Left cardiac atrium (tissue), 4 donors: ENCODE results near the gene SLC25A43. TPM values are rescaled to one million over a fixed set of nuclear protein-coding genes. Genes with fewer than 3 reads are reported as not detected.
"Not testable (repeated sequence)": the region's sequence is repeated elsewhere in the genome, so short reads cannot be mapped to it uniquely, and the experiment has no call there.

ENCODE experiments used
- ATAC-seq, 2 donors: fragments of 200-7000 bp; cut with Tn5 transposase; one replicate each; pipeline ENCODE4 v1.9.1; 2020; ENCODE audit warnings: mild to moderate bottlenecking in 2 of 2, moderate library complexity in 2 of 2
- DNase-seq: peaks from one replicate; pipeline ENCODE4 v3.0.0-alpha.2; 2020
- intact Hi-C, 2 donors: fragments of 100-400 bp; cut with DNase I; formaldehyde crosslinking; loops; one replicate each; pipeline versions ENCODE4 v1.14.1 to v1.15.1; 2022 to 2023
- total RNA-seq, 2 donors: library from RNA; stranded (reverse); fragmentation: NEBNext Ultra II Directional; extraction: Animal tissue kit (Norgen Biotek cat#: 25700); gene quantifications; one replicate each; pipeline ENCODE4 v1.2.1, GENCODE V29; 2021
- donor health status: DM: no; HTN: yes; CAD: no.
- donor health status: DM: no; HTN: yes; CAD: no; lungs with severe emphysema.
- donor health status: DM: yes; HTN: yes; CAD: no.
- donor health status: Dilated cardiomyopathy.

Gene SLC25A43
- total RNA-seq, 2 donors from 2014 or later, result 4.4 to 8.0 TPM

DNA sequence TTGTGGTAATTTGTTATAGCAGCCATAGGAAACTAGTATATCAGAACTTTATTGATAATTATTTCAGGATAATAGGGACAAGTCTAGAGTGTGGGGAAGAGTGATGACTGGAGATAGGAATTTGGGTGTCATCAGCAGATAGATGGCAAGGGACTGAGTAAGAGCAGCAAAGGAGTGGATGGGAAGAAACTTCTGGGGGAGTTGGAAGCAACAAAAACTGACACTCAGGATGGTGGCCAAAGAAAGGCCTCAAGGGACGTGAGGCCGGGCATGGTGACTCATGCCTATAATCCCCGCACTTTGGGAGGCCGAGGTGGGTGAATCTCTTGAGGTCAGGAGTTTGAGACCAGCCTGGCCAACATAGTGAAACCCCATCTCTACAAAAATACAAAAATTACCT lies 60.0 kb downstream of the SLC25A43 start:
- intact Hi-C loops, result no loop called here
- DNase-seq (no peak), ATAC-seq (no peak)

DNA sequence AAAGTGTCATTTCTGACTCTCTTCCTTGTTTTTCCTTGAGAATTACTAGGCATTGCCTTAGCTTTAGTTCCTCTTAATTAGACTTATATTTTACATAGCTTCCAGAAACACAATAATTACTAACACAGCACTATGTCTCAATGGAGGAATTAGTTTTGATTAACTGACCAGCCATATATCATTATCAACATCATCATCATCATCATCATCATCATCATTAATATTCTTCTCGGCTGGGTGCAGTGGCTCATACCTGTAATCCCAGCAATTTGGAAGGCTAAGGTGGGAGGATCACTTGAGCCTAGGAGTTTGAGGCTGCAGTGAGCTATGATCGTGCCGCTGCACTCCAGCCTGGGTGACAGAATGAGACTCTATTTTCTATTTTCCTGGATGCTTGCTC lies 66.4 kb downstream of the SLC25A43 start:
- no peak for ATAC-seq
- intact Hi-C loops, result loop anchor here in 1 of 2 donors (10.0 kb wide), 1 partner anchor 99 kb away; the partner anchor contains the start of gene STEEP1

DNA sequence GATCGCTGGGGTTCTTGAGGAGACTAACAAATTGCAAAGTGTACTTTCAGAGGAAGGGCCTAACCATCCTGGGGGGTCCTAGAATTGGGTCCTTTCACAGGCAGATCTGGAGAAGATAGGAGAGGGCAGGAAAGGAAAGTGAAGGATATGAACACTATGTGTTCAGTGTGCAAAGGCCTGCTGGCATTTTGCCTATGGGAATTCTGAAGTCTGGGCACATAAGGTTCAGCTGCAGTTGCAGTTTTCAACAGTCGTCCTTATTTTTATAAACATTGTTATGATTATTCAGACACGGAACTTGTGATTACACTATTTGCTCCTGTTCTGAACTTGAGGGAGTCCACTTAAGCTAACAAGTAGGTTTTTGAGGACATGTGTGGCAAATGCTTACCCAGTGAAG lies 67.8 kb downstream of the SLC25A43 start:
- intact Hi-C loops, result loop anchor here in 1 of 2 donors (10.0 kb wide), 1 partner anchor 98 kb away; the partner anchor contains the start of gene STEEP1
- DNase-seq (no peak), ATAC-seq (no peak)

More for the DNA sequence above, 66.4 kb downstream of the SLC25A43 start:
- DNase-seq, result no peak

DNA sequence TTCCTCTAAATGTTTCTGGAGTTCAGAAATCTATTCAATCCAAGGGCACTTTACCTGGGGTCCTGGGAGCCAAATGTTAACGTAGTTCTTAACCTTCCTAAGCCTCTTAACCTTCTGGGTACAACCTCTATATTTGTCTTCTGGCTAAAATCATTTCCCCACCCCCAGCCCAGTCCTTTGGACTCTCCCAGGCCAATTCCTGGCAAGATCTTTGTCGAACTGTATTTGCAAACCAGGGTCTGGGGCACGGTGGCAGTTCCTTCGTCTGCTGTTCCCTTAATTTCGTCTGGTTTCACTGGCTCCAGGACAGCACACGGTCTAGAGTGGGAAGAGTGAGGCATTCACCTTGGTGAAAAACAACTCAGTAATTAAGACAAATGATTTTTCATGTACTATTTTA lies 68.3 kb downstream of the SLC25A43 start:
- ATAC-seq (no peak), DNase-seq (no peak)
- intact Hi-C loops, result loop anchor here in 1 of 2 donors (10.0 kb wide), 1 partner anchor 97 kb away; the partner anchor contains the start of gene STEEP1

DNA sequence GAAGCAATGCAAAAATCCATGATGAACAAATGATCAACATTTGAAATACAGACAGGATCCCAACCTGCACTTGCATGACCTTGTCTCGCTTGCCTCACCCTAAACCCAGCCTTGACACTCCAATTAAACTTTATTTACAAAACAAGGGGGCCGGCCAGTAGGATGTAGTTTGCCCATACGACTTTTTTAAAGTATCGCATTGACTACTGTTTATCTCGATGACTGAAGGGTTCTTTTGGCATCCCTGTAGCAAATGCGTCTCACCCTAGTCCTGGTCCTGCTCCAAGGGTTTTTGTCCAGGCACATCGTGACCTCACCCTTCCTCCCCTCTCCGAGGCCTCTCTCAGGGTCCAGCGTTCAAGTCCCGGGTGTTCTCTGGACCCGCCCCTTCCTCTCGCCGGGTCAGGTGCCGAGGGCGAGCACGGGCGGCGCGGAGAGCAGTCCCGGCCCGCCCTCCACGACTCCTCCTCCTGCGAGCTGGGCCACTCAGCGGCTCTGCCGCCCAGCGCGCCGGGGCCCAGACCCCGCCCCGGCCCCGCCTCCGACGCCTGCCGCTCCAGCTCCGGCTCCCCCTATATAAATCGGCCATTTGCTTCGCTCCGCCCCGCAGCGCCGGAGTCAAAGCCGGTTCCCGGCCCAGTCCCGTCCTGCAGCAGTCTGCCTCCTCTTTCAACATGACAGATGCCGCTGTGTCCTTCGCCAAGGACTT lies 68.9 kb downstream of the SLC25A43 start, which contains the start of gene SLC25A5:
TSS of gene SLC25A5 (plus strand) at position 603 of the 709 bp plus-strand sequence. CDS start at position 675, 72 bp downstream.
- peak; percentile 95 to 98 for ATAC-seq
- intact Hi-C loops, result loop anchor here in 1 of 2 donors (10.0 kb wide), 1 partner anchor 97 kb away; the partner anchor contains the start of gene STEEP1
- DNase-seq, result peak; percentile 85

DNA sequence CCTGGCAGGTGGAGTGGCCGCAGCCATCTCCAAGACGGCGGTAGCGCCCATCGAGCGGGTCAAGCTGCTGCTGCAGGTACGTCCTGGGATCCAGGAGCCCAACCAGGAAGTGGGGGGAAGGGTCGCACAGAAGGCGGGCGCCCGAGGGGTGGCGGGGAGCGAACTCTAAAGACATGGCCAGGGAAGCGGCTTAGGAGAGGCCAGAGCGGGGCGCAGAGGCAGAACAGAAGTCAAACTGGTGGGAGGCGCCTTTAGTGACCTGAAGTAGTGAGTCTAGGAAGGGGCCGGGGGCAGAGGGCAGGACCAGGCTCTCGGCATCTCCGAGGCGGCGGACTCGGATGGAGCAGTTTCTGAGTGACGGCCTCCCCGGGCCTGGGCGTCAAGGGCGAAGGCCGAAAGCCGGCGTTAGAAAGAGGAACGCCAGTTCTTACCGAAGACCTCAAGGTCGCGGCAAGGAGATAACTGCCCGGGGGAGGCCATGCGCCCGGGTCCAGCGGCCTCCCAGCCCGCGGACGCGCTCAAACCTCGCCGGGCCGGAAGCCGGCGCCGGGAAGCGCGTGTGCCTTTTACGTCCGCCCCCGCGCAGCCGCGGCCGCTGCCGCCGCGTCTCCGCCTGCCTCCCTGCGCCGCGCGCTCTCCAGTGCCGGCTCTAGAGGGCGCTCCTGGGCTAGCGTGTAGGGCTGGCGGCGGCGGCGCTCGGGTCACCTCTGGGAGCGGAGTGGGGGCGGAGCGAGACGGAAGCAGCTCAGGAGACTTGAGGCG lies 69.6 kb downstream of the SLC25A43 start:
- ATAC-seq (peak; percentile 86 to 93), DNase-seq (peak; percentile 90)
- intact Hi-C loops, result loop anchor here in 1 of 2 donors (10.0 kb wide), 1 partner anchor 96 kb away; the partner anchor contains the start of gene STEEP1

DNA sequence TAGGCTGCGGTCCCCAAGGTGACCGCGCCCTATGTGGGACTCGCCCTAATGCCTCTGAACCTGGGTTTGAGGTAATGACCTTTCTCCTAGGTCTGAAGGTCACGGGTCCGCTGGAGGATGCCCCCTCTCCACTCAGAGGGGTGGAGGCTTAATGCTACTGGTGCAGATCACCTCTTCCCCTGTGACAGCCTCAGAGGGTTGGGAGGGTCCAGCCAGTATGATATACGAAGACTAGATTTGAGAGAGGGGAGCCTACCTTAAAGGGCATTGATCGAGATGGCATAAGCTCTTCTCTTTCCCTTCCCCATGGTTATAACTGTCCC lies 70.1 kb downstream of the SLC25A43 start:
- intact Hi-C loops, result loop anchor here in 1 of 2 donors (10.0 kb wide), 1 partner anchor 96 kb away; the partner anchor contains the start of gene STEEP1
- no peak for DNase-seq
- ATAC-seq, result no peak

DNA sequence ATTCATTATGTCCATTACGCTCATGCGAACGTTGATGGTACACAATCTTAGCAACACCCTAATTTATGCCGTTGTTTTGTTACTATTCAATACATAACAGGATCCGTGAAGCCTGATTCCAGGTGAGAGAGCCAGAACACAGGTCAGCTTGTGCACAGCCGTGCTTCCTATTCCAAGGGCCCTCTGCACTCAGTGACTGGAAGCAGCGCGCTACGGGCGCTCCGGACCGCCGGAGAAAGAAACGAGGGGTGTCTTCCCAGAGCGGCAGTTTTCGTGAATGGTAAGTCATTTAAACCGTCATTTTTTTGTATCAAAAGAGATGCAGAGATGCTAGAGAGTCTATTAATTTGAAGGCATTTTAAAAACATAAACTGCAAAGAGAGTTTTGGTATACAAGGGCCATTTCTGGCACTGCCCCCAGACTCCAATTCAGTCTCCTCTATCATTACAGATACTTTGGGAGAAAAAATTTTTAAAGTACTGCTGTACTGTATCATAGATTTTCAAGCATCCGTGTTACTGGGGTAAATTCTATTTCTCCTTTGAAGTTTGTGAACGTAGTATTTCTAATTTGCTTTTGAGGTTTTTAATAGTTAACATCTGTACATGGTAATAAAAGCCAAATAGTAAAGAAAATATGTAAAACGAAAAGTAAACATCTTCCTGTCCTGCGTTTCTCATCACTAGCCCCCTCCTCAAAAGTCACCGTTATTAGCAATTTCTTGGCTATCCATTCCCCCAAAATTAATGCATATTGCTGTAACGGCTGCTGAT lies 75.7 kb downstream of the SLC25A43 start:
- DNase-seq (no peak), ATAC-seq (no peak)

DNA sequence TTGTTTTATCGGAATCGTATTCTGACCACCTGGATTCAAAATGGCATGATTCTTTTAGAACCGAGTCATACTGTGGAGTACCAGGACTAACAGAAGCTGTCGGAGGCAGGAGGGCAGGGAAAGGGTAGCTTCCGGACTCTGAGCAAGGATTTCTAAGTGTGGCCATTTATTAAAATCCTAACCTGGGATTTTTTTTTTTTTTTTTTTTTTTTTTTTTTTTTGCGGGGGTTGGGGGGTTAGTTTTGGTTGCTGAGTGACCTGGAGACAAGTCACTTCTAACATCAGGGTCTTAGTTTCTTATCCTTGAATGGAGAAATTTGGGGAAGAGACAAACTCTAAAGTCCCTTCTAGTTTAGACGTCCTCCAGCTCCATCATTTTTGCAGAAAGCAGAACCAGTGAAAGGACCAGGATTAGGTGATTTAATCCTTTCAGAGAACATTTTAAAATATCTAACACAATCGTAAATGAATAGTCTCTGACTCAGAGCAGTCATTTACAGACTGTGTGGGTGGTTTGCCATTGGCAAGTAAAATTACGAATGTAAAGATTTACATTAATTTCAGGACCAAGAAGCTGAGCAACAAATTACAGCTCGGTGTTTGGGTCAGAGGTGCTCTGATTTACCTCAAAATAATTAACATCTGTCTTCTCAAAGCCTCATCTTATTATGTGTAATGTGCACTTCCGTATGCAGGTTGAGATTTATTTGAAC lies 76.4 kb downstream of the SLC25A43 start:
- intact Hi-C loops, result no loop called here
- DNase-seq (no peak), ATAC-seq (no peak)

More for the DNA sequence above, 75.7 kb downstream of the SLC25A43 start:
- intact Hi-C loops, result no loop called here

DNA sequence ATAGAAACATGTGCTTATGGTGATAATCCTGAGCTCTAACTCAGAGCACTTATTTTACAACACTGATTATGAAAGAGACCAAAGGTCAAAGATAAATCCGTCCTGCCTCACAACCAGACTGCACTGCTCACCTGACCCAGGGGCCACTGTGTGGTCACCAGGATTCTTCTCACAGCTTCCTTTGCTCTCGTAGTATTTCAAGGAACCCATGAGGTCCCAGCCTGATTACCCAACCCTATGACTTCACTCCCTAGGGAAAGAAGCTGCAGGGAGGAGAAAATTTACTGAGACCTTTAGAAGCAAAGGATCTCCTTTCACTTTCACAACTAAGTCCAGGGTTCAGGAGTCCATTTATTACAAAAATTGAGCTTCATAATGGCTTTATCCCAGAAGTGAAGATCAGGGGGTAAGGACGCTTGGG lies 78.7 kb downstream of the SLC25A43 start:
- intact Hi-C loops, result no loop called here
- DNase-seq (no peak), ATAC-seq (peak; percentile 42 to 55)

DNA sequence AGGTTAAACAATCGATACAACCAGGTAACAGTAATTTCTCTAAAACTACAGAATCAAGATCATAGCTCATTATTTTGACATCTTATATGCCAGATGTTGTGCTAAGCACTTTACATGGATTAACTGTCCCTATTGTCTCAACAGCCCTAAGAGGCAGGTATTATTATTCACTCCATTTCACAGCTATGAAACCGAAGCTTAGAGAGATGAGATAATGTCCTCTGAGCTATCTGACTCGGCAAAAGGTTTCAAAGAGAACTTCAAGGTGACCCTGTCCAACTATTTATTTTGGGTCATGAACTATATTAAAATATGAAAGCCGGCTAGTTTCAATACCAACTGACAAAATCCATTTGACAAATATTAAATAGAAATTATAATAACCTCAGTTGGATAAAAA lies 79.4 kb downstream of the SLC25A43 start:
- no peak for DNase-seq
- intact Hi-C loops, result no loop called here
- no peak for ATAC-seq

DNA sequence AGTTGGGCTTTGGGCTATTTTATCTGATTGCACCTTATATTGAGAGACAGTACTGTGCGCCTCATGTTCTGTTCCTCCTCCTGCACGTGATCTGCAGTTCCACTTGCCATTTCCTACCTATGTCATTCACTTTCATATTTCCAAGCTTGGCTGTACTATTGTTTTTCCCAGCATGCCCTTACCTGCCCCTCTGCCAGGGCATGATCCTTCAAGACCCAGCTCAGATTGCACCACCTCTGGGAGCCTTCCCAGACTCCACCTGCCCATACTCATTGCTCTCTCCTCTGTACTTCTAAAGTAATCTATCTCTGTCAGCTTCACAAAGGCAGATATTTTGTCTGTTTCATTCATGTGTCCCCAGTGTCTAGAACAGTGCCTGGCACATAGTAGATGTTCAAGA lies 80.7 kb downstream of the SLC25A43 start:
- intact Hi-C loops, result no loop called here
- DNase-seq (no peak), ATAC-seq (no peak)

DNA sequence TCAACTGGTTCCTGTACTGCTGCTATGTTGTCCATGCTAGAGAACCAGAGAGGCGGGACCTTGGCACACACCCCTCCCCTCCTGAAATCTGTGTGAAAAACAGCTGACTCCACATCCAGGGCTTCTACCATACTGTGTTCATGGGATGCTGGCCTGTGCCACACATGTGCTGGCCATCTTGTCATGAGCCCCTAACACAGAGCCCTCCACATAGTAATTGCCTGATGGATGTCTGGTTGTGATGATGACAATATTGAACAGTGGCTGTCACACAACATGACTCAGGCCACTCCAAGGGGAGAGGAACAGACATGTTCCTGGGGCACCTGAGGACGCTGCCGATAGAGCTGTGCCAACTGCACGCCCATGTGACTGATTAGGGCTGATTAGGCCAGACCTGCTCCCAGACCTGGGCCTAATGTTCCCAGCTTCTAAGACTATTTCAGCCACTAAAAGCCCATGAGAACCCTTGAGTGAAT lies 82.2 kb downstream of the SLC25A43 start:
- no peak for DNase-seq
- peak; percentile 33 to 61 for ATAC-seq
- intact Hi-C loops, result no loop called here

DNA sequence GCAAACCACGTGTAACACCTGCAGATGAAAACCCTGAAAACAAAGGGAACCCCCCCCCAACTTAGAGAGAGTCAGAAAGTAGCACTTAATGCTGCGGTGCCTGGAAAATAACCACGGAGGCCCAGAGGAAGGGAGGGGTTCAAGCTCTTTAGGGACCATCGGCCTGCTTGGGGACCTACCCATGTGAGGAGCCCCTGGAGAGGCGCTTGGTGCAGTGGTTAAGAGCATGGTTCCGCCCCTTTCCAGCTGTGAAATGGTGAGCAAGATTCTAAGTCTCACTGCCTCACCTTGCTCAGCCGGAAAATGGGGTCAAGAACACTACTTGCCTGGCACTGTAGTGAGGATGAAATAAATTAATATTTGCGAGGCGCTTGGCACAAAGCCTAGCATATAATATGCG lies 82.9 kb downstream of the SLC25A43 start:
- intact Hi-C loops, result no loop called here
- DNase-seq (no peak), ATAC-seq (no peak)

DNA sequence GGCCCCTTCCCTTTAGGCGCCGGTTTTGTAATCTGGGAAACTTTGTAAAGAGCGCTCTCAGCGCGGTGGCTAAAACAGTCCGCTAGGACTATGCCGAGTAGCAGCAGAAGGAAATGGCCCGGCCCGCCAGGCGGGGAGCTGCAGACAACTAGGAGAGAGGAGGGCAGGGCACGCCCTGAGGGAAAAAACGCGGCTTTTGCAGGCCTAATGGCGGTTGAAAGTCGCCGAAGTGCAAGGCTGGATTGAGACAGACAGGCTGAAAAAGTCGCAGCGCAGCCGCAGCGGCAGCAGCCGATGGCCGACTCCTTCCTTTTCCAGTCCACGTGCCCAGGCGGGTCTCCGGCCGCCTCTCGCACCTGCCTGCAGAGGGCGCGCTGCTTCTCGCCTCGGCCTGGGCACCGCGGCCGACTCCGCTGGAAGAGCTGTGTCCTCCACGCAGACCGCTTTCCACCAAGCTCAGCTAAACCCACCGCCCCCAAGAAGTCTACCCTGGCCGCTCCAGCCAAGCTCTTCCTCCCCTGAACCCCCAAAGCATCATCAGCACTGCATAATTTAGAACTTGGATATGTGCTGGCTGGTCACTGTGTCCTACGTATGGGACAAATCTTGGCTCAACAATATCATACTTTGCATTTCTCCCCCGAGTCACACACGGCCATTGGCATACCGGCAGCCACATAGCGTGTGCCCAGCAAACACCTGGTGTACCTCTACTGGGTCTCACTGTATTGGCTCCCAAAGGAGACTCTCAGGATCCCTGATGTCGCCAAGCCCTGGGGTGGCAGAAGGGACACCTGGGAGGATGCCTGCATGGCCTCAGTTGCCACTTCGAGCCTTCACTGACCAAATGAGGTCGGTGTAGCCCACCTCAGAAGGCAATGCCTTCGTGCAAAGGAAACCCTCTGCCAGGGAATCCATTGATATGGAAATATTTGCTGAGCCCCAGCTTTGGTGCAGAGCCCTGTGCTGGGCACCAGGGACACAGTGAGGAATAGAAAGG lies 83.6 kb downstream of the SLC25A43 start:
- ATAC-seq, result peak; percentile 83 to 88
- intact Hi-C loops, result no loop called here
- peak; percentile 64 for DNase-seq

DNA sequence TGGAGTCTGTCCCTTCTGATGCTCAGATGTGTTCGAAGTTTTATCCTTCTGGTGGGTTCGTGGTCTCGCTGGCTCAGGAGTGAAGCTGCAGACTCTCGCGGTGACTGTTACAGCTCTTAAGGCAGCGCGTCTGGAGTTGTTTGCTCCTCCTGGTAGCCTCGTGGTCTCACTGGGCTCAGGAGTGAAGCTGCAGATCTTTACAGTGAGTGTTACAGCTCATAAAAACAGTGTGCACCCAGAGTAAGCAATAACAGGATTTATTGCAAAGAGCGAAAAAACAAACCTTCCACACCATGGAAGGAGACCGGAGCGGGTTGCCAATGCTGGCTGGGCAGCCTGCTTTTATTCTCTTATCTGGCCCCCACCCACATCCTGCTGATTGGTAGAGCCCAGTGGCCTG lies 87.6 kb downstream of the SLC25A43 start:
- intact Hi-C loops, result no loop called here
- DNase-seq, result no peak
- no peak for ATAC-seq

DNA sequence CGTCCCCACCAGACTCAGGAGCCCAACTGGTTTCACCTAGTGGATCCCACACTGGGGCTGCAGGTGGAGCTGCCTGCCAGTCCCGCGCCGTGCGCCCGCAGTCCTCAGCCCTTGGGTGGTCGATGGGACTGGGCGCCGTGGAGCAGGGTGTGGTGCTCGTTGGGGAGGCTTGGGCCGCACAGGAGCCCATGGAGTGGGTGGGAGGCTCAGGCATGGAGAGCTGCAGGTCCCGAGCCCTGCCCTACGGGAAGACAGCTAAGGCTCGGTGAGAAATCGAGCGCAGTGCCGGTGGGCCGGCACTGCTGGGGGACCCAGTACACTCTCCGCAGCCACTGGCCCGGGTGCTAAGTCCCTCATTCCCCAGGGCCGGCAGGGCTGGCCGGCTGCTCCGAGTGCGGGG lies 88.6 kb downstream of the SLC25A43 start:
- ATAC-seq, DNase-seq, intact Hi-C loops: not testable (repeated sequence)
